ENCODE measurements around the gene DBT.

DNA sequence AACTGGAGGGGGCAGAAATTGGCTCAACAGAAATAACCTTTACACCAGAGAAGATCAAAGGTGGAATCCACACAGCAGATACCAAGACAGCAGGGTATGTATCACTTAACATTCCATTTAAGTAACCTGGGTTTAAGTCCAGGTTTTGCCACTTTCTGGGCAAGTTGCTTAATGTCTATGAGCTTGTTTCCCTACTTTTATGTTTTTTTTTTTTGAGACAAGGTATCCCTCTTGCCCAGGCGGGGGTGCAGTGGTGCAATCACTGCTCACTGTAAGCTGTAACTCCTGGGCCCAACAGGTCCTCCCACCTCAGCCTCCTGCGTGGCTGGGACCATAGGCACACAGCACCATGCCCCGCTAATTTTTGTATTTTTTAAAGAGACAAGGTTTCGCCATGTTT is 18.6 kb upstream of the DBT start:
- TF ChIP-seq, protein P1, sequence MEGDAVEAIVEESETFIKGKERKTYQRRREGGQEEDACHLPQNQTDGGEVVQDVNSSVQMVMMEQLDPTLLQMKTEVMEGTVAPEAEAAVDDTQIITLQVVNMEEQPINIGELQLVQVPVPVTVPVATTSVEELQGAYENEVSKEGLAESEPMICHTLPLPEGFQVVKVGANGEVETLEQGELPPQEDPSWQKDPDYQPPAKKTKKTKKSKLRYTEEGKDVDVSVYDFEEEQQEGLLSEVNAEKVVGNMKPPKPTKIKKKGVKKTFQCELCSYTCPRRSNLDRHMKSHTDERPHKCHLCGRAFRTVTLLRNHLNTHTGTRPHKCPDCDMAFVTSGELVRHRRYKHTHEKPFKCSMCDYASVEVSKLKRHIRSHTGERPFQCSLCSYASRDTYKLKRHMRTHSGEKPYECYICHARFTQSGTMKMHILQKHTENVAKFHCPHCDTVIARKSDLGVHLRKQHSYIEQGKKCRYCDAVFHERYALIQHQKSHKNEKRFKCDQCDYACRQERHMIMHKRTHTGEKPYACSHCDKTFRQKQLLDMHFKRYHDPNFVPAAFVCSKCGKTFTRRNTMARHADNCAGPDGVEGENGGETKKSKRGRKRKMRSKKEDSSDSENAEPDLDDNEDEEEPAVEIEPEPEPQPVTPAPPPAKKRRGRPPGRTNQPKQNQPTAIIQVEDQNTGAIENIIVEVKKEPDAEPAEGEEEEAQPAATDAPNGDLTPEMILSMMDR (conservative IDR thresholded peaks at IDR 0.05; ENCODE audit: low read length), result no peak
- TF ChIP-seq EZH2phosphoT487 (IDR thresholded peaks at IDR 0.05; ENCODE audit: borderline replicate concordance, low read depth, low read length), result no peak

Measured in OCI-LY7 (cell line).